Uterus (tissue), 2 donors: ENCODE results near the gene LRP10.

Experiments
- POLR2A ChIP-seq, 2 donors: fragments of 450-650 bp; IDR thresholded peaks; one replicate each; pipeline ENCODE4 v1.6.1; 2016; ENCODE audit warnings: antibody characterized with exemption in 2 of 2, mild to moderate bottlenecking in 1 of 2, moderate library complexity in 1 of 2
- TF ChIP-seq, protein P1 (sequence below), 4 experiments: fragments of 200-600 bp in 2 of 4; fragments of 450-650 bp in 2 of 4; sonication (generic) in 2 of 4; IDR thresholded peaks; one replicate each; pipeline ENCODE4 v1.5.1; 2016 to 2019; ENCODE audit warnings: antibody characterized with exemption in 4 of 4, mild to moderate bottlenecking in 2 of 4, moderate library complexity in 1 of 4

DNA sequence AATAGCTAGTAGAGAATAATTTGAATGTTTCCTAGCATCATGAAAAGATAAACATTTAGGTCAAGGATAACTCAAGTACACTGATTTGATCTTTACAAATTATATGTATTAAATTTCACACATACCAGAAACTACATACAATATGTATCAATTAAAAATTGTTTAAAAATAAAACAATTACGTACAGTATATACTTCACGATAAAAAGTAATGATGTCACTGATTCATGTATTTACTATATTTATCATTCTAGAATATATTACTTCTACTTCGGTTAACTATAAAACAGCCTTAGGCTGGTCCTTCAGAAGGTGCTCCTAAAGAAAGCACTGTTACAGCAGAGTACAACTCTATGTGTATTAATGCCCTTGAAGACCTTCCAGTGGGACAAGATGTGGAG is 35.9 kb downstream of the LRP10 start:
- TF ChIP-seq, protein P1, sequence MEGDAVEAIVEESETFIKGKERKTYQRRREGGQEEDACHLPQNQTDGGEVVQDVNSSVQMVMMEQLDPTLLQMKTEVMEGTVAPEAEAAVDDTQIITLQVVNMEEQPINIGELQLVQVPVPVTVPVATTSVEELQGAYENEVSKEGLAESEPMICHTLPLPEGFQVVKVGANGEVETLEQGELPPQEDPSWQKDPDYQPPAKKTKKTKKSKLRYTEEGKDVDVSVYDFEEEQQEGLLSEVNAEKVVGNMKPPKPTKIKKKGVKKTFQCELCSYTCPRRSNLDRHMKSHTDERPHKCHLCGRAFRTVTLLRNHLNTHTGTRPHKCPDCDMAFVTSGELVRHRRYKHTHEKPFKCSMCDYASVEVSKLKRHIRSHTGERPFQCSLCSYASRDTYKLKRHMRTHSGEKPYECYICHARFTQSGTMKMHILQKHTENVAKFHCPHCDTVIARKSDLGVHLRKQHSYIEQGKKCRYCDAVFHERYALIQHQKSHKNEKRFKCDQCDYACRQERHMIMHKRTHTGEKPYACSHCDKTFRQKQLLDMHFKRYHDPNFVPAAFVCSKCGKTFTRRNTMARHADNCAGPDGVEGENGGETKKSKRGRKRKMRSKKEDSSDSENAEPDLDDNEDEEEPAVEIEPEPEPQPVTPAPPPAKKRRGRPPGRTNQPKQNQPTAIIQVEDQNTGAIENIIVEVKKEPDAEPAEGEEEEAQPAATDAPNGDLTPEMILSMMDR (IDR thresholded peaks at IDR 0.05) = no peak
- TF ChIP-seq POLR2A (IDR thresholded peaks at IDR 0.05) = no peak
